Mucosa of descending colon (tissue), 3 donors: ENCODE measurements around the gene NETO1. TPM values are rescaled to one million over a fixed set of nuclear protein-coding genes. Genes with fewer than 3 reads are reported as not detected.

Experiments
- ATAC-seq: fragments of 200-7000 bp; cut with Tn5 transposase; one replicate; pipeline ENCODE4 v1.9.1; 2020; ENCODE audit warnings: mild to moderate bottlenecking, moderate library complexity
- DNase-seq, 3 donors: peaks; one replicate each; pipeline ENCODE4 v3.0.0-alpha.2; 2020
- H3K36me3 ChIP-seq: fragments of 200-600 bp; one replicate; pipeline ENCODE4 v1.8.0; 2021; ENCODE audit warnings: low read depth, mild to moderate bottlenecking
- H3K4me1 ChIP-seq: fragments of 200-600 bp; one replicate; pipeline ENCODE4 v1.8.0; 2021; ENCODE audit warnings: low read depth, mild to moderate bottlenecking
- H3K4me3 ChIP-seq: fragments of 200-600 bp; one replicate; pipeline ENCODE4 v1.8.0; 2021; ENCODE audit warnings: mild to moderate bottlenecking
- H3K9me3 ChIP-seq: fragments of 200-600 bp; one replicate; pipeline ENCODE4 v1.8.0; 2021; ENCODE audit warnings: mild to moderate bottlenecking
- intact Hi-C, 2 donors: fragments of 100-400 bp; cut with DNase I in 1 of 2; cut with micrococcal nuclease in 1 of 2; formaldehyde crosslinking; loops; one replicate each; pipeline versions ENCODE4 v1.11.0 to v1.11.1; 2022; cut with DNase I, micrococcal nuclease
- total RNA-seq, 3 donors: library from RNA; stranded (reverse); fragmentation: NEBNext Ultra II Directional in 2 of 3; extraction: Animal tissue kit (Norgen Biotek cat#: 25700) in 2 of 3; gene quantifications; one replicate each; pipeline versions ENCODE4 v1.2.1 to v1.2.4, GENCODE V29; 2021 to 2023
- TF ChIP-seq, protein P1 (sequence below): fragments of 200-600 bp; IDR thresholded peaks from one replicate; pipeline ENCODE4 v1.8.0; 2022; ENCODE audit warnings: antibody characterized with exemption, mild to moderate bottlenecking
- donor health status: DM: no; HTN: no; CAD: no; lungs with moderate emphysema.
- donor health status: DM: no; HTN: no; CAD: no.
- donor health status: DM: no; HTN: yes; CAD: no.

Gene NETO1
- total RNA-seq, 3 donors from 2014 or later, result not detected

DNA sequence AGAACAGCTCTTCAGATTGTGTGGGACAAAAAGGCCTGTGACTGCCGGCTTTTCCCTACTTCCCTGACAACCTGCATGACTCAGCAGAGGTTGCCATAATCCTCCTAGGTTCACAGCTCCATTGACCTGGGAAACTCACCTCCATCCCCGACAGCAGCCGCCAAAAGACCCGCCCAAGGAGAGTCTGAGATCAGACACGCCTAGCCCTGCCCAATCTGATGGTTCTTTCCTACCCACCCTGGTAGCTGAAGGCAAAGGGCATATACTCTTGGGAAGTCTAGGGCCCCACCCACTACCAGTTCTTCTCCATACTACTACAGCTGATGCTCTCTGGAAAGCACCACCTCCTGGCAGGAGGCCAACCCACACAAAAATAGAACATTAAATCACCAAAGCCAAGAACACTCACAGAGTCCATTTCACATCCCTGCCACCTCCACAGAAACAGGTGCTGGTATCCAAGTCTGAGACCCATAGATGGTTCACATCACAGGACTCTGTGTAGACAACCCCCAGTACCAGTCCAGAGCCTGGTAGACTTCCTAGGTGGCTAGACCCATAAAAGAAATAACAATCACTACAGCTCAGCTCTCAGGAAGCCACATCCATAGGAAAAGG, 140.6 kb downstream of the NETO1 start:
- Histone ChIP-seq H3K4me1 (no peaks in the 10 kb centered on the region), H3K36me3 (no peaks in the 10 kb centered on the region), H3K9me3 (no peaks in the 10 kb centered on the region), H3K4me3 (no peak overlapping the region)
- intact Hi-C loops, result no loop called here
- DNase-seq (no peak), ATAC-seq (peak; percentile 22)
- TF ChIP-seq, protein P1, sequence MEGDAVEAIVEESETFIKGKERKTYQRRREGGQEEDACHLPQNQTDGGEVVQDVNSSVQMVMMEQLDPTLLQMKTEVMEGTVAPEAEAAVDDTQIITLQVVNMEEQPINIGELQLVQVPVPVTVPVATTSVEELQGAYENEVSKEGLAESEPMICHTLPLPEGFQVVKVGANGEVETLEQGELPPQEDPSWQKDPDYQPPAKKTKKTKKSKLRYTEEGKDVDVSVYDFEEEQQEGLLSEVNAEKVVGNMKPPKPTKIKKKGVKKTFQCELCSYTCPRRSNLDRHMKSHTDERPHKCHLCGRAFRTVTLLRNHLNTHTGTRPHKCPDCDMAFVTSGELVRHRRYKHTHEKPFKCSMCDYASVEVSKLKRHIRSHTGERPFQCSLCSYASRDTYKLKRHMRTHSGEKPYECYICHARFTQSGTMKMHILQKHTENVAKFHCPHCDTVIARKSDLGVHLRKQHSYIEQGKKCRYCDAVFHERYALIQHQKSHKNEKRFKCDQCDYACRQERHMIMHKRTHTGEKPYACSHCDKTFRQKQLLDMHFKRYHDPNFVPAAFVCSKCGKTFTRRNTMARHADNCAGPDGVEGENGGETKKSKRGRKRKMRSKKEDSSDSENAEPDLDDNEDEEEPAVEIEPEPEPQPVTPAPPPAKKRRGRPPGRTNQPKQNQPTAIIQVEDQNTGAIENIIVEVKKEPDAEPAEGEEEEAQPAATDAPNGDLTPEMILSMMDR, result no peak

DNA sequence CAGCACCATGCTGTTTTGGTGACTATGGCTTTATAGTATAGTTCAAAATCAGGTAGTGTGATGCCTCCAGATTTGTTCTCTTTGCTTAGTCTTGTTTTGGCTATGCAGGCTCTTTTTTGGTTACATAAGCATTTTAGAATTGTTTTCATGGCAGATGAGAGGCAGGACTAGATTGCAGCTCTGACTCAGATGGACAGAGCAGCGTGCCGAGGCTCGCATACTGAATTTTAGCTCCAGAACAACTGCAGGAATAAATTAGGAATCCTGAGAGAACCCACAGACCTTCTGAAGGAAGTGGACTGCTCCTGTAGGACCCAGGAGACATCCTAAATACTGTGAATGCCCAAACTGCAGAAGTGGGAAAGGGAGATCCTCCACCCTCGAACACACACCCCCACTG, 141.6 kb downstream of the NETO1 start:
- Histone ChIP-seq H3K4me3 (no peak overlapping the region), H3K36me3 (no peaks in the 10 kb centered on the region), H3K4me1 (no peaks in the 10 kb centered on the region), H3K9me3 (no peaks in the 10 kb centered on the region)
- DNase-seq (no peak), ATAC-seq (no peak)
- TF ChIP-seq, protein P1, result no peak
- intact Hi-C loops, result no loop called here

DNA sequence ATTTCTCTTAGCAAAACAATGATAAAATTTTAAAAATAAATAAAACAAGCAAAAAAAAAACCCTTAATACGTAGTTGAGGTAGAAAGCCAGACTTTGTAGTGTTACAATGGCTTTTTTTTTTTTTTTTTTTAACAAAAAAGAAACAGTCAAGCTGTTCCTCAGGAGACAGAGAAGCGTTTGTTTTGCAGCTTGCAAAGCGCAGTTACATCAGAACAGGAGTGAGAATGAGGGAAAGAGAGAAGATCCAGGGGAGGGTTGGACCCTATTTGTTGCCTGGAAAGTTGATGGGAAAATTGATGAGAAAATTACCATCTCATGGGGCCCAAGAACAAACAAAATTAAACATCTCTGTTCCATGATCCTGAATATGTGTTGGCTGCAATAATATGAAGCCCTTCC, 146.5 kb downstream of the NETO1 start:
- TF ChIP-seq, protein P1, result no peak
- no peak overlapping the region for H3K4me3 ChIP-seq
- ATAC-seq (no peak), DNase-seq (no peak)
- H3K9me3 ChIP-seq, result no peaks in the 10 kb centered on the region
- H3K4me1 ChIP-seq, result no peaks in the 10 kb centered on the region
- H3K36me3 ChIP-seq, result no peaks in the 10 kb centered on the region
- intact Hi-C loops, result no loop called here

DNA sequence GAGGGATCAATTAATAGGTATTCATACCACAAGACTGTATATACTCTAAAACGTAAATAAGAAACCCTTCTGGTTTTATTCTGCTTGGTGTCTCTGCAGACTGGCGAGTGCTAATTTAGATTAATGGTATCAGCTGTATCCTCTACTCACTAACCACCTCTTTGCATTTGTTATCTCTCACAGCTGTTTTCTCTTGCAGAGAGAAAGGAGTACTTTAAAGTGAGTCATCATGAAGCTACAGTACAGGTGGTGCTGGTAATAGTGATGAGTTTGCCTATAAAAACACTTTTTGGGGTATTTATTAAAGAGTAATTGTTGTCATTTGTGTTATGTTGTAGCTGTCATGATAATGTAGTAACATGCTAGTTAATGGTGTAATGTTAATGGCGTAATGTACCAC, 147.7 kb downstream of the NETO1 start:
- Histone ChIP-seq H3K4me1 (no peaks in the 10 kb centered on the region), H3K9me3 (no peaks in the 10 kb centered on the region), H3K4me3 (no peak overlapping the region), H3K36me3 (no peaks in the 10 kb centered on the region)
- TF ChIP-seq, protein P1, result no peak
- intact Hi-C loops, result no loop called here
- no peak for ATAC-seq
- DNase-seq, result no peak

DNA sequence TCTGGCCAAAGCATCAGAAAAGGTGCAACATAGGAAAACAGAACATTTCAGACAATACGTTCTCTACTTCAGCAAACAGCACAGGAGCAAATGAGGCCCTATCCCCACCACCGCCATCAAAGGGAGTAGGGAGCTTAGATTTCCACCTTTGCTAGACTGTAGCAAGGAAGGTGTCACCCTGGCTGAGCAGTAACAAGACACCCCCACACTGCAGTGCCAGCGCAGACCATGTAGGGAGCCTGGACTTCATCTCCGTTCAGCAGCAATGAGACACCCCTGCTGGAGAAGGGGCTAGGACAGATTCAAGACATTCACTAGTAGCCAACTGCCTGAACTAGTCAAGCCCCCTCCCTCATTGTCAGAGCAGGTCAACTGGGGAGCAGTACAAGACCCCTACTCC, 163.6 kb downstream of the NETO1 start:
- no peaks in the 10 kb centered on the region for H3K36me3 ChIP-seq
- TF ChIP-seq, protein P1, result no peak
- ATAC-seq (no peak), DNase-seq (no peak)
- H3K4me3 ChIP-seq, result no peak overlapping the region
- intact Hi-C loops, result no loop called here
- H3K9me3 ChIP-seq, result no peaks in the 10 kb centered on the region
- H3K4me1 ChIP-seq, result no peaks in the 10 kb centered on the region
